ENCODE measurements around the gene CCDC93.
"Not testable (repeated sequence)": the region's sequence is repeated elsewhere in the genome, so short reads cannot be mapped to it uniquely, and the experiment has no call there.

Gene CCDC93

GRCh38 chr2:117952228-117952627, 61.6 kb downstream of the CCDC93 start:
- DNase-seq, result no peak

GRCh38 chr2:117949806-117950205, 64.1 kb downstream of the CCDC93 start:
- no peak for DNase-seq

GRCh38 chr2:117948615-117949014, 65.3 kb downstream of the CCDC93 start:
- no peak for DNase-seq

GRCh38 chr2:117945296-117945695, 68.6 kb downstream of the CCDC93 start:
- no peak for DNase-seq

- no peak for DNase-seq
Observed at GRCh38 chr2:117944816-117945215, 69.1 kb downstream of the CCDC93 start.

- DNase-seq, result peak; percentile 75
Observed at GRCh38 chr2:117943013-117943672, 70.7 kb downstream of the CCDC93 start.

- no peak for DNase-seq
Observed at GRCh38 chr2:117942551-117942950, 71.3 kb downstream of the CCDC93 start.

- no peak for DNase-seq
Observed at GRCh38 chr2:117941693-117942092, 72.2 kb downstream of the CCDC93 start.

- no peak for DNase-seq
Observed at GRCh38 chr2:117940436-117940835, 73.4 kb downstream of the CCDC93 start.

GRCh38 chr2:117938611-117939010, 75.3 kb downstream of the CCDC93 start:
- DNase-seq, result no peak

- DNase-seq, result peak; percentile 18
Observed at GRCh38 chr2:117936871-117937428, 76.9 kb downstream of the CCDC93 start.

- no peak for DNase-seq
Observed at GRCh38 chr2:117935954-117936353, 77.9 kb downstream of the CCDC93 start.

GRCh38 chr2:117935456-117935855, 78.4 kb downstream of the CCDC93 start:
- no peak for DNase-seq

- DNase-seq, result no peak
Observed at GRCh38 chr2:117933884-117934354, 80.0 kb downstream of the CCDC93 start.

- no peak for DNase-seq
Observed at GRCh38 chr2:117931978-117932377, 81.9 kb downstream of the CCDC93 start.

GRCh38 chr2:117931266-117931665, 82.6 kb downstream of the CCDC93 start:
- no peak for DNase-seq

- no peak for DNase-seq
Observed at GRCh38 chr2:117930775-117931174, 83.1 kb downstream of the CCDC93 start.

- not testable (repeated sequence) for DNase-seq
Observed at GRCh38 chr2:117923471-117923870, 90.4 kb downstream of the CCDC93 start.

GRCh38 chr2:117921520-117921919, 92.3 kb downstream of the CCDC93 start:
- no peak for DNase-seq

- DNase-seq, result no peak
Observed at GRCh38 chr2:117918608-117919007, 95.3 kb downstream of the CCDC93 start.

- DNase-seq, result no peak
Observed at GRCh38 chr2:117917223-117917917, 96.5 kb downstream of the CCDC93 start.

GRCh38 chr2:117902933-117903332, 110.9 kb downstream of the CCDC93 start:
- no peak for DNase-seq

- no peak for DNase-seq
Observed at GRCh38 chr2:117888897-117889296, 125.0 kb downstream of the CCDC93 start.

- DNase-seq, result no peak
Observed at GRCh38 chr2:117885308-117885707, 128.6 kb downstream of the CCDC93 start.

Data from fibroblast of upper back skin (primary cell).